CD4-positive, alpha-beta T cell treated with Interleukin-6 for 4 hours (primary cell): ENCODE results near the gene SLC23A2.
"Not testable (repeated sequence)": the region's sequence is repeated elsewhere in the genome, so short reads cannot be mapped to it uniquely, and the experiment has no call there.

ENCODE experiments used
- DNase-seq: peaks from one replicate; pipeline ENCODE4 v3.0.0-alpha.2; 2020; ENCODE audit warnings: mixed read lengths

SLC23A2 gene

GRCh38 chr20:5001174-5002076 lies at the start of gene SLC23A2:
Gene SLC23A2 (minus strand): TSS chr20:5001510. CDS start chr20:4932562, 68,948 bp downstream.
- DNase-seq = peak; percentile 76

GRCh38 chr20:5046656-5047339 lies 45.5 kb upstream of the SLC23A2 start:
- no peak for DNase-seq

GRCh38 chr20:5045906-5046305 lies 44.6 kb upstream of the SLC23A2 start:
- DNase-seq = no peak

DNA sequence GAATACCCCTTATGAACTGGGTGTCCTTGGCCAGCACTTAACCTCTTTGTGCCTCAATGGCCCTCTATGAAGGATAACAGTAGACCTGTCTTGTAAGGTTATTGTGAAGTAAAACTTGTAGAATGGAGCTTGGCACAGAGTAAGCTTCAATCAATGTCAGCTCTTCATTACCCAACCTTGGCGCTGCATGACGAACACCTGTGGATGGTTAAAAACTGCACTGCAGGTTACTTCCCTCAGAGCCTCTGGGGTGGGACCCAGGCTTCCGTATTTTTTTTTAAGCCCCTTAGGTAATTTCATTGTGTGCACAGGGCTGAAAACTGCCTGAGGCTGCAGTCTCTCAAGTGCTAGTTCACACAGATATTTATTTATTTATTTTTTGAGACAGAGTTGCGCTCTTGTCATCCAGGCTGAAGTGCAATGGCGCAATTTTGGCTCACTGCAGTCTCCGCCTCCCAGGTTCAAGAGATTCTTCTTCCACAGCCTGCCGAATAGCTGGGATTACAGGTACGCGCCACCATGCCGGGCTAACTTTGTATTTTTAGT lies 42.8 kb upstream of the SLC23A2 start:
- no peak for DNase-seq

GRCh38 chr20:5041433-5041832 lies 40.1 kb upstream of the SLC23A2 start:
- no peak for DNase-seq

- DNase-seq = no peak
These were observed 39.0 kb upstream of the SLC23A2 start for GRCh38 chr20:5040345-5040744.

DNA sequence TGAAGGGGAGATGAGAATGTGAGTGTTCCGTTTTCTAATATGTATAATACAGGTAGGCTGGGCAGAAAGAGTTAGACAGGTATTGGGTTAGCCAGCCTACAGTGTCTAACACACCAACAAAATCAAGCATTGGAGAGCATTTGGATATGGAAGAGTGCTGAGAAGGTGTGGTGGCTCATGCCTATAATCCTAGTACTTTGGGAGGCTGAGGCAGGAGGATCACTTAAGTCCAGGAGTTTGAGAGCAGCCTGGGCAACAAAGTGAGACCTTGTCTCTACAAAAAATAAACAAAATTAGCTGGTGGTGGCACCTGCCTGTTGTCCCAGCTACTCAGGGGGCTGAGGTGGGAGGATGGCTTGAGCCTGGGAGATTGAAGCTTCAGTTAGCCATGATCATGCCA lies 38.6 kb upstream of the SLC23A2 start:
- DNase-seq = no peak

DNA sequence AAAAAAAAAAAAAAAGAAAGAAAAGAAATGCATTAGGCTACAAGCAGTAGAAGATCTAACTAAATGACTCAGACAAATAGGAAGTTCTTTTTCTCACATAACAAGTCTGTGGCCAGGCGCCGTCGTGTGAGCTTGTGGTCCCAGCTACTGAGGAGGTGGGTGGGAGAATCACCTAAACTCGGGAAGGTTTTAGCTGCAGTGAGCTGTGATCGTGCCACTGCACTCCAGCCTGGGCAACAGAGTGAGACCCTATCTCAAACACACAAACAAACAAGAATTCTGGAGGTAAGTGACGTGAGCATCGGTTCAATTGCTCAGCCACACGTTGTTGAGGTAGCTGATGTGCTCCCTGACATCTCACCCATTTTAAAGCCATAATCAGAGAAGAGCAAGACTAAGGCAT lies 37.9 kb upstream of the SLC23A2 start:
- DNase-seq = peak; percentile 40

- no peak for DNase-seq
These were observed 35.5 kb upstream of the SLC23A2 start for GRCh38 chr20:5036828-5037227.

- DNase-seq = not testable (repeated sequence)
These were observed 34.2 kb upstream of the SLC23A2 start for GRCh38 chr20:5035518-5035917.

DNA sequence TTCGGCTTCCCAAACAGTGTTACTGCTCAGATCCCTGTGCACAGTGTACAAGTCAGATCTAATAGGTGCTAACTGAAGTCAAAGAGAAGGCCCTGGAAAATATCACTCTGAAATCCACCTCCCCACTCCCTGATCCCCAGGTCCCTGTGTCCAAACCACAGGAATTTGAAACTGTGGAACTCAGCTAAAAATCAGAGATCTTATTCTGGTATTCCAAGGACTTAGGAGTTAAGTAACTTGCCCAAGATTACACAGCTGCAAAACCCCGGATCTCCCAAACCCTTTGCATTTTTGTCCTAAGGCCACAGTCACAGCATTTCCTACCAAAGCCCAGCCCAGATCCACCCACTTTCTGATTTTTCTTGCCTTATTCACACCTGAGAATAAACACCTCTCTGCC lies 32.3 kb upstream of the SLC23A2 start:
- DNase-seq = no peak

DNA sequence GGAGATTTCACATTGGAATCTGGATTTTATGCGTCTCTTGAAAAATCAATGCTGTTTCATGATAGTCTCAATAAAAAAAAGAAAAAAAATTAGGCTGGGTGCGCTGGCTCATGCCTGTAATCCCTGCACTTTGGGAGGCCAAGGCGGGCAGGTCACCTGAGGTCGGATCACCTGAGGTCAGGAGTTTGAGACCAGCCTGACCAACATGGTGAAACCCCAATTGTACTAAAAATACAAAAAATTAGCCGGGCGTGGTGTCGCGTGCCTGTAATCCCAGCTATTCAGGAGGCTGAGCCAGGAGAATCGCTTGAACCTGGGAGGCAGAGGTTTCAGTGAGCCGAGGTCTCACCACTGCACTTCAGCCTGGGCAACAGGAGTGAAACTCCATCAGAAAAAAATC lies 30.4 kb upstream of the SLC23A2 start:
- DNase-seq = not testable (repeated sequence)

GRCh38 chr20:5031206-5031557 lies 29.9 kb upstream of the SLC23A2 start:
- DNase-seq = no peak

DNA sequence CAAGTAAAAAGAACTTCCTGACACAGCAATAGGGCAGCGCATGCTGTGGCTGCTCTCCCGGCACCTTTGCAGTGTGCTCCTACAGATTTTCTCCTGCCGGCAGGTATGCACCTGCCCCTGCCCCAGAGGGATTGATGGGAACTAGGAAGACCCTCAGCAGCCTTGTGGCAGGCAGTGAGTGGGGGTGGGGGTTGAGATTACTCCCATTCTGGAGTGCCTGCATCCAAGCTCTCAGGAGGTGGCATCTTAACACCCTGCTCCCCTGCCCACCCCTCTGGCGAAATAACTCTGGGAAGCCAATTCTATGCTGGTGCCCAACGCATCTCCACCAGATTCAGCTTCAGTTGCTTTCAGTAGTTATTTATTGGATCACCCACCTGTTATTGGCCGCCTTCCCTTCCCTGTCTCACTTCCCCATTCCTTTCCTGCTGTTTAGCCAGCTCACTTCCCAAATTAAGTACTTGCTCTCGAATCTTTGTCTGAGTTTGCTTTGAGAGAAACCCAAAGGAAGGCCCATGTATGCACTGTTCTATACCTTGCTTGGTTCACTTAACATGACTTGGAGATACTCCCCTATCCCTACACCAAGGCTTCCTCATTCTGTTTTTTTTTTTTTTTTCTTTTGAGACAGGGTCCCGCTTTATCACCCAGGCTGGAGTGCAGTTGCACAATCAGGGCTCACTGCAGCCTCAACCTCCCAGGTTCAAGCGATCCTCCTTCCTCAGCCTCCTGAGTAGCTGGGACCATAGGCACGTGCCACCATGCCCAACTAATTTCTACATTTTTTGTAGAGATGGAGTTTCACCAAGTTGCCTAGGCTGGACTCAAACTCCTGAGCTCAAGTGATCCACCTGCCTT lies 29.3 kb upstream of the SLC23A2 start:
- DNase-seq = no peak

DNA sequence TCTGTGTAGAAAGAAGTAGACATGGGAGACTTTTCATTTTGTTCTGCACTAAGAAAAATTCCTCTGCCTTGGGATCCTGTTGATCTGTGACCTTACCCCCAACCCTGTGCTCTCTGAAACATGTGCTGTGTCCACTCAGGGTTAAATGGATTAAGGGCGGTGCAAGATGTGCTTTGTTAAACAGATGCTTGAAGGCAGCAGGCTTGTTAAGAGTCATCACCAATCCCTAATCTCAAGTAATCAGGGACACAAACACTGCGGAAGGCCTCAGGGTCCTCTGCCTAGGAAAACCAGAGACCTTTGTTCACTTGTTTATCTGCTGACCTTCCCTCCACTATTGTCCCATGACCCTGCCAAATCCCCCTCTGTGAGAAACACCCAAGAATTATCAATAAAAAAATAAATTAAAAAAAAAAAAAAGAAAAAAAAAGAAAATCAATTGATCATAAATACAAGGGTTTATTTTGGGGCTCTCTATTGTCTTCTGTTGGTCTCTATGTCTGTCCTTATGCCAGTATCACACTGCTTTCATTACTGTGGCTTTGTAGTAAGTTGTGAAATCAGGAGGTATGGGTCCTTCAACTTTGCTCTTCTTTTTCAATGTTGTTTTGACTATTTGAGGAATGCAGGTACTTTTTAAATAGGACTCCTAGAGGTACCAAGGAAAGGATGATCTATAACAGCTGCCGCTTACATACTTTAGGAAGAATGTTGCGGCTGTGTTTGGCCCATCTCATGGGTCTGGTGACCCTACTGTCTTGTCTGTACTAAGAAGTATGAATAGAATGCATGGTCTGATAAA lies 27.1 kb upstream of the SLC23A2 start:
- not testable (repeated sequence) for DNase-seq

DNA sequence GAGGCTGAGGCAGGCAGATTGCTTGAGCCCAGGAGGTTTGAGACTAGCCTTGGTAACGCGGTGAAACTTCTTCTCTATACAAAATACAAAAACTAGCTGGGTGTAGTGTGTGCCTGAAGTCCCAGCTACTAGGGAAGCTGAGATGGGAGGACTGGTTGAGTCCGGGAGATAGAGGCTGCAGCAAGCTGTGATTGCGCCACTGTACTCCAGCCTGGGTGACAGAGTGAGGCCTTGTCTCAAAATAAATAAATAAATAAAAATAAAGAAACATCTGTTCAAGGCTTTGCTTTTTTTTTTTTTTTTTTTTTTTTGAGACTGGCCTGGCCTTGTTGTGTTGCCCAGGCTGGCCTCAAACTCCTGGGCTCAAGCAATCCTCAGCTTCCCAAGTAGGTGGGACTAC lies 23.7 kb upstream of the SLC23A2 start:
- no peak for DNase-seq

- no peak for DNase-seq
These were observed 22.8 kb upstream of the SLC23A2 start for GRCh38 chr20:5024103-5024502.

DNA sequence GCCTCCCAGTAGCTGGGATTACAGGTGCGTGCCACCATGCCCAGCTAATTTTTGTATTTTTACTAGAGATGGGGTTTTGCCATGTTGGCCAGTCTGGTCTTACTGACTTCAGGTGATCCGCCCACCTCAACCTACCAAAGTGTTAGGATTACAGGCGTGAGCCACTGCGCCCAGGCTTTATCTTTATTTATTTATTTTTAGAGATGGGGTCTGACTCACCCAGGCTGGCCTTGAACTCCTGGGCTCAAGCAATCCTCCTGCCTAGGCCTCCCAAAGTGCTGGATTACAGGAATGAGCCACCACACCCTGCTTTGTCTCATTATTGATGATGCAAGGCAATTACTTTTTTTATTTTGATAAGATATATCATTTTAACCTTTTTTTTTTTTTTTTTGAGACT lies 21.9 kb upstream of the SLC23A2 start:
- DNase-seq = not testable (repeated sequence)

DNA sequence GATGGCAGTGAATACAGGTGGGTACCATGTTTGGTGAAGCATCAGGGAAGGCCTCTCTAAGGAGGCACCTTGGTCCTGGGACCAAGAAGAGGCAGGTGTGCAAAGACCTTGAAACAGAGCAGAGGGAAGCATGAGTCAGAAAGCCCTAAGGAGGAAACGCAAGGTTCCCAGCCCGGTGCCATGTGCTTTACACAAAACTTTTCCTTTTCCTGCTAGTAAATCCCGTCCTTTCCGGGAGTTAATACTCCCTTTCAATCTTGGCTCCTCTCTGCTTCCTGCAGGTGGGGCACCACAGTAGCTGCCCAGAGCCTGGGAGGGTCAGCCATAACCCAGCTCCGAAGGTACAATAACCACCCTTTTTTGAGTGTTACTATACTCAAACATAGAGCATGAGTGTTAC lies 19.4 kb upstream of the SLC23A2 start:
- no peak for DNase-seq

- DNase-seq = no peak
These were observed 12.6 kb upstream of the SLC23A2 start for GRCh38 chr20:5013682-5014447.

DNA sequence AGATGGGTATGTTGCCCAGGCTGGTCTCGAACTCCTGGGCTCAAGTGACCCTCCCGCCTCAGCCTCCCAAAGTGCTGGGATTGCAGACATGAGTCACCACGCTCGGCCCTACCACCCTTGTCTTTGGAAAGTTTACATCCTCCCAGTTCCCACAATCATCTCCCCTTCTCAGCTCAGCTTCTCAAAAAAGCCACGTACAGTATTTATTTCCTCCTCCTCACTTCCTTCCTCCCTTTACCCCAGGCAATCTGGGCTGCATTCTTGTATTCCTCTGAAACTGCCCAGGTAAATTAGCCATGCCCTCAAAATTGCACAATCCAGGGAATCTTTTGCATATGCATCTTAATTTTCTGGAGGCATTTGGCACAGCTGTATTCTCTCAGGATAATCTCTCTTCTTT lies 7.4 kb upstream of the SLC23A2 start:
- no peak for DNase-seq
